HL-60 (cell line): ENCODE results near the gene F5.

Experiments used
- GABPA ChIP-seq: IDR thresholded peaks from 2 replicates; pipeline ENCODE4 v1.6.1; 2012; ENCODE audit warnings: low read depth
- POLR2AphosphoS5 ChIP-seq: IDR thresholded peaks from 2 replicates; pipeline ENCODE4 v1.6.1; 2012; ENCODE audit warnings: low read depth
- REST ChIP-seq: IDR thresholded peaks from 2 replicates; pipeline ENCODE4 v1.6.1; 2012; ENCODE audit warnings: low read depth; ENCODE audit not compliant: insufficient replicate concordance
- TF ChIP-seq, protein P1 (sequence below): IDR thresholded peaks from one replicate; pipeline ENCODE4 v1.5.1; 2011; ENCODE audit warnings: low read length, control low read depth, inconsistent platforms; ENCODE audit not compliant: insufficient read depth

GRCh38 chr1:169521226-169521625, 65.1 kb downstream of the F5 start:
- TF ChIP-seq, protein P1, sequence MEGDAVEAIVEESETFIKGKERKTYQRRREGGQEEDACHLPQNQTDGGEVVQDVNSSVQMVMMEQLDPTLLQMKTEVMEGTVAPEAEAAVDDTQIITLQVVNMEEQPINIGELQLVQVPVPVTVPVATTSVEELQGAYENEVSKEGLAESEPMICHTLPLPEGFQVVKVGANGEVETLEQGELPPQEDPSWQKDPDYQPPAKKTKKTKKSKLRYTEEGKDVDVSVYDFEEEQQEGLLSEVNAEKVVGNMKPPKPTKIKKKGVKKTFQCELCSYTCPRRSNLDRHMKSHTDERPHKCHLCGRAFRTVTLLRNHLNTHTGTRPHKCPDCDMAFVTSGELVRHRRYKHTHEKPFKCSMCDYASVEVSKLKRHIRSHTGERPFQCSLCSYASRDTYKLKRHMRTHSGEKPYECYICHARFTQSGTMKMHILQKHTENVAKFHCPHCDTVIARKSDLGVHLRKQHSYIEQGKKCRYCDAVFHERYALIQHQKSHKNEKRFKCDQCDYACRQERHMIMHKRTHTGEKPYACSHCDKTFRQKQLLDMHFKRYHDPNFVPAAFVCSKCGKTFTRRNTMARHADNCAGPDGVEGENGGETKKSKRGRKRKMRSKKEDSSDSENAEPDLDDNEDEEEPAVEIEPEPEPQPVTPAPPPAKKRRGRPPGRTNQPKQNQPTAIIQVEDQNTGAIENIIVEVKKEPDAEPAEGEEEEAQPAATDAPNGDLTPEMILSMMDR, result no peak
- TF ChIP-seq POLR2AphosphoS5 (no peak), GABPA (no peak), REST (no peak)
